ENCODE measurements around the gene NFATC2.
"Not testable (repeated sequence)": the region's sequence is repeated elsewhere in the genome, so short reads cannot be mapped to it uniquely, and the experiment has no call there.

The NFATC2 gene

DNA sequence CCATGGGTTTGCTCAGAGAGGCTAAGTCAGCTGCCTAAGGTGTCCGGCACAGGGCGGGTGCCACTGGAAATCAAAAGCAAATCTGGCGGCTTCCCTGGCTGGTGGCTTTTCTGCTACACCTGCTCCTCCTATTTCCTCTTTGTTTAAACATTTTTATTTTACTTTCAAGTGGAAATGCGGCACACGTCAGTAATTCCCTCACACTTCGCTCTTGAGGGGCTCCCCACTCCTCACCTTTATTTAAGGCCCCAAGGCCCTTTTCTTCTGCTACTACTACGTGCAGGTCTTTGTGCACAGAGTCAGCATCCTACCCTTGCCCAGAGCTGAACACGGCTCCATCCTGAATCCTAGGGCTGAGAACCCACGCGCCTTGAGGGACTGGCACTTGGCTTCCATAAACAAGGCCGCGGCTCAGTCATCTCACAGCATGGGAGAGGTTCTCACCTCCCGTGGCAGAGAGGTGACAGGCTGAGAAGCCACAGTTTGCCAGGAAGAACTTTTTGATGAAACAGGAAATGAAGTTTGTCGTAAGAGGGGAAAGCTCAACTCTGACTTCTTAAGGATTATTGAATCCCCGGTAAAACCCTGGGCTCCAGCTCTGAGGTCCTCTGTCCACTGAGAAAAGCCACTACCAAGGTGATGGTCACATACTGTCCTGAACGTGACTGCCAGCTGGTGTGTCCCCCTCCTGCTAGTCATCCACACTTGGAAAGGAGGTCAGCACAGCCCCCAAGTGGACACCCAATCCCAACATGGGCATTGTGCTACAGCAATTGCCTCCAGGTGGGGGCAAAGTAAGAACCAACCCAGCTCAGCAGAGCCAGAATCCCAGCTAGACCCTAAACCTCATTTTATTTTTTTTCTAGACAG, 48.0 kb downstream of the NFATC2 start:
- no peak for DNase-seq

GRCh38 chr20:51493346-51493791, 49.1 kb downstream of the NFATC2 start:
- DNase-seq = no peak

DNA sequence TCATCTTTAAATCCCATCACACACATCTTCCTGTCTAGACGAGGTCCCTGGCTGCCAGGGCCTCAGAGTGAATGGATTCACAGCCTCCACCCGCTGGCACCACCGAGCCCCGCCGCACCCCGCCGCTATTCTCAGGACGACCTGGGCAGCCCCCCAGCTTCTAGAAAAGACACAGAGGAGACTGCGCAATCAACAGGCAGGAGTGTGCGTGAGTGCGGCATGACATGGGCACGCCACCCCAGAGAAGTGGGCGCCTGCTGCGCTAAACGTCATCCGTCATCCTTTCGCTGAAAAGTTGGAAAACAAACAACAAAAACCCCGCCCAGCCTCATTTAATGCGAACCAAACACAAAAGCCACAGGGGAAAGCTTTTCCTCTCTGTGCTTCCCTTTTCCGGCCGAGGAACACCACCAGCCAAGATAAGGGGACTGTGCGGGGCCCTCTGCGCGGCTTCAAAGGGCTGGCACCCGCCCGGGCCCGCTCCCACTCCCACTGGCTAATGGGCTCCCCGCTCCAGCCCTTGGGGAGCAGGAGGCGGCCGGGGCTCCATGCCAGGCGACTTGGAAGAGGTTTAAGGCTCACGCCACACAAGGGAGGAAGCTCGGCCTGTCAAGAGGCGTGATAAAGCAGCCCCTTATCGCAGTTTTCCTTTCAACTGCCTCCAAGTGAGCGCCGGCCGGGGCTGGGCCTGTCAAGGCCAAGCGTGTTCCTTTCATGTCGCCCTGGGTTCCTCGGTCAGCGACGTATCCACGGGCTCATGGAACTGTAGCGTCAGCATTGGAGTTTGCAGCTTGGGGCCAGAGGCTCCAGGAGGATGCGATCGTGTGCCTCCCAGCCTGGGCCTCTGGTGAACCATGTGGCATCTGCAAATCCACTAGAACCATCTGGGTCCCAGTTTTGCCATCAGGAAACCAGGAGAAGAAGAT, 50.1 kb downstream of the NFATC2 start:
- no peak for DNase-seq

GRCh38 chr20:51491393-51491792, 51.1 kb downstream of the NFATC2 start:
- DNase-seq = no peak

DNA sequence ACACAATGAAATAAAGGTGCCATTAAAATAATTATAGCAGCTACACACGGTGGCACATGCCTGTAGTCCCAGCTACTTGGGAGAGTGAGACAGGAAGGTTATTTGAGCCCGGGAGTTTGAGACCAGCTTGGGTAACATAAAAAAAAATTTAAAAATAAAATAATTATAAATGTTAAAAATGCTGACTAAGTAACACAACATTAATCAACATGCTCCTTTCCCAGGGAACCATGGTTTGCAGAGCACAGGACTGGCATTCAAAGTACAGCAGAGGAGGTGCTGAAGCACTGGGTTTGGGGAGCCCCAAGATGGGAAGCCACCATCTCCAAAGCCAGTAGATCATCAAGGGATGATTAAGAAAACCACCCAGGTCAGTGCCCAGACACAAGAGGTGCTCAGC, 51.9 kb downstream of the NFATC2 start:
- DNase-seq = no peak

DNA sequence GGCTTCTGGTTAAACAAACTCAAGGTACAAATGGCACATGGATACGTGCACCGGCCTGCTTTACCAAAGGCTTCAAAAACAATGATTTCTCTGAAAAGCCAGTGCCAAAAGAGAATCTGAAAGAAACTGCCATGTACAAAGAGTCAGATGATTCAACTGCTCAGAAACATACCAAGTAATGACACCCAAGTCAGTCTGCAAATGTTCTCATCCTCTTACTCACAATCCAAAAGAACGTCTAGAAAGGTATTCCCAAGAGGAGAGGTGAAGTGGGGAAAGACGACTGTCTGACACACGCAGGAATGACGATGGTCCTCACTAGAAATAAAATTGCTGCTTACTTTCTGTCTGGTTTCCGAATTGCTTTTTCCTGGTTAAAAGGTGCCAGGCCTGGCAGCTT, 52.9 kb downstream of the NFATC2 start:
- no peak for DNase-seq

DNA sequence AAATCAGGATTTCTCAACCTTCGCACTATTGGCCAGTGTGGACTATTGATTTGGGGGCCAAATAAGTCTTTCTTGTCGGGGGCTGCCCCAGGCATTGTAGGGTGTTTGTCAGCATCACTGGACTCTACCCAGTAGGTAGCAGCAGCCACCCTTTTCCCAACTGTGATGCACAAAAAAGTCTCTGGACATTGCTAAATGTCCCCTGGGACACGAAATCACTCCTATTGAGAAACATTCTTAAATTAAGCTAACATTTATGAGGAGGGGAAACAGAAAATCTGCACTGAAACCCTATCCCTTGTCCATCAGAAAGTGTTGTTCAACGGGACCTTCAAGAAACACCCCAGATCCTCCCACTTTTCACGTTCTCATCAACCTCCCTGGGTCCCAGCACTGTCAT, 54.2 kb downstream of the NFATC2 start:
- DNase-seq = no peak

DNA sequence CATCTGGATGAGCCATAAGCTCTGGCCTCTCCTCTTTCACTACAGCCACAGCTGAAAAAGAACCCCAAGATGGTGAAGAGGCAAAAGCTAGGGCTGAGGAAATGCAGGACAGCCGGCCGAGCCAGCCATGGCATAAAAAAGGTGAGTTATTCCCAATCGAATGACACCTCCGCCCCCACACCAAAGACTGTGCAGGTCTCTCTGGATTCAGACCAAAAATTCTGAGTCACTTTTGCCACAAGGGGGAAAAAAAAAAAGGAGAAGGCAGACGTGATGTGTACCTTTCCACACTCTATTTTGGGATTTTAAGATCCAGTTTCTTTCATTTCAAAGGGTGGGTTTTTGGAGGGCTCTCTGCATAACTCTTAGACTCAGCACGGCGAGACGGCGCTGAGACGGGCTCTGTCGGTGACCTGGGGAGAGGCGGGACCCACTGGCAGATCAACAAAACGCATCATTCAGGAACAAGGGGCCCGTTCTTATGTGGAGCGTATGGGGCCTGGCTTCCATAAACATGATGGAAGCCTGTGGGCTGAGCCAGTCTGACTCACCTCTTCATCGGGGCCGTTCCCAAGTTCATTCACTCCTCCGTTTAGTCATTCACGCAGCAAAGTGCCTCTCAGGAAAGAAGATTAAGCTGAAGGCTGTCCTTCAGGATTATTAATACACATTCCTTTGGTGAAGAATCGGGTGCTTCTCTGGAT, 54.8 kb downstream of the NFATC2 start:
- no peak for DNase-seq

DNA sequence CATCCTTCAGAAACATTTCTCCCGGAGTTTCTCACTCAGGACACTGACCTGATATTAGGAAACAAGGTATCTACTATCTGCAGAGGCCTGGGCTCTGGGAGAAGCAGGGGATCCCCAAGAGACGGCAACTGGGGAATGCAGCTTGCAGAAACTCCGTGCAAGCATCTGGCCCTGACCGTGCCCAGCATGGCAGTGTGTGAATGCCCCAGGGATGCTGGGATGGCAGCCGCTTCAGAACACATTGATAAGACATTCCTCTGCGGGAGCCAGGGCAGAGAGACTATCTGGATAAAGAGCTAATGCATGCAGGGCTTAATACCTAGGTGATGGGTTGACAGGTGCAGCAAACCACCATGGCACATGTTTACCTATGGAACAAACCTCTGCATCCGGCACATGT, 55.4 kb downstream of the NFATC2 start:
- peak; percentile 16 for DNase-seq

GRCh38 chr20:51486197-51487005, 56.1 kb downstream of the NFATC2 start:
- no peak for DNase-seq

DNA sequence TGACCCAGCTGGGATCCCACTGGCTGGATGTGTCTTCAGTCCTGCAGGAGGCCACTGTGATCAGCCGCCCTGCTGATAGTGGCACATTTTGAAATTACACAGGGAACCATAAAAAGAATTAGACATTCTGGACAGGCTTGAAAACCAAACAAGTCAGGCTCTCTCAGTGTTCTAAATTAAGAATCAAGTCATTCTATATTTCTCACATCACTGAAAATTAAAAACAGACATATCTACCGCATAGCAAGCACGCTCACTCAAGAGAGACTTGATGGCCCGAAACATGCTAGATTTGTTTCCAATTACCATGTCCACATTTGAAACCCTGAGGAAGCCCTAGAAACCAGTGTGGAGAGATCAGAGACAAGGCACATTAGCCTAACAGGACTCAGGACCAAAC, 57.7 kb downstream of the NFATC2 start:
- no peak for DNase-seq

DNA sequence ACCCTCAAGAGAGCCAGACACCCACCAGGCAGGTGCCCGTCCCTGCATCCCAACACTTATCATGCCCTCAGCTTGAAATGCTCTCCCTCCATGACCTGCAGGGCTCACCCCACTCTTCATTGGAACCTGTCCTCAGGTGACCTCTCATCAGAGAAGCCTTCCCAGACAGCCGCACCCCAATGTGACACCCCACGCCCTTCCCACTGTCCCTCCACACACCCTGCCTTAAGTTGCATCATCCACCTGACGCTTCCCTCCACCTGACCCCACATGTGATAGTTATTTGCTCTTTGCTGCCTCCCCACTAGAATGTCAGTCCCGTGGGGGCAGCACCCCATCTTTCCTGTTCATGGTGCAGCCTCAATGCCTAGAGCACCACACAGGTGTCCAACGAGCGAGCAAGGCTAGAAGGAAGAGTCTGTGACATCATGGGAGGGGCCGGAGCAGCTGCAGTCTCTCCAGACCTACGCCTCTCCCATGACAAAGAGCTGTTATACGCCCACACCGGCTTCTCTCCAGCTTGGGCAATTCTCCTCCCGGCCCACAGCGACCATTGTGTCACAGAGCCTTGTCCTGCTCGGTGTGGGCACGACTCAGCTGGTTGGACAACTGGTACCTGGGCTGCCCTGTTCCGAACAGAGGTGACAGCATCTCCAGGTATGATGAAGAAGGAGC, 58.2 kb downstream of the NFATC2 start:
- DNase-seq = no peak

- DNase-seq = no peak
Measured at GRCh38 chr20:51482836-51483473, 59.6 kb downstream of the NFATC2 start.

- no peak for DNase-seq
Measured at GRCh38 chr20:51481341-51481914, 61.1 kb downstream of the NFATC2 start.

DNA sequence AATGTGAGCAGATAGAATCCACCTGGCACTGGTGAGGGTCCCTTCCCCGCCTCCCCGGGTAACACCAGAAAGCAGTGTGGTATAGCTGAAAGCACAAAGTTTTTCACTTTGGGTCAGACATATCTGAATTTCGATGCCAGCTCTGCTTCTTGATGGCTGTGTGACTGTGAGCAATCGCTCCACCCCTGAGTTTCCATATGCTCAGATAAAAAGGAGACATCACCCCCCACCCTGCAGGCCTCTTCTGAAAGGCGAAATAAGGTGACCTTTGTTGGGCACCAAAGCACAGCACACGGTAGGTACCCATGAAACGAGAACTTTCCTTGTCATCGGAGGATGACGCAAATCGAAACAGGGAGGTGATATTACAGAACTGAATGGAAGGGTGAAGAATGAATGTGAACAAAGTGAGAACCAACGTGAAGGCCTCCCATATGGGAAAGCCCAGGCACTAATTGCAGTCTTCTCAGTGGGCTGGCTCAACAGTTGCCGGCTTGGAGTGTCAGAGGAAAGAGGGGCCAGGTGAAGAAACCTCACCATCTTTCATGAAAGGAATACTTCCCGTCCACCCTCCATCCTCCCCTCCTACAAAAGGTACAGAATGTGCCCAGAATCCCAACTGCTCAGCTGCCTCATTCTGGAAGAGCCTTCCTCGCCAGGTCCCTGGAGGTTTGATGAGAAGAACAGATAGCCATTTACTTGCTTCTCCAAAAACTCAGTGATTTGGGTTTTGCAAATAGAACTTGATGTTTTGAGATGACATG, 61.8 kb downstream of the NFATC2 start:
- no peak for DNase-seq

DNA sequence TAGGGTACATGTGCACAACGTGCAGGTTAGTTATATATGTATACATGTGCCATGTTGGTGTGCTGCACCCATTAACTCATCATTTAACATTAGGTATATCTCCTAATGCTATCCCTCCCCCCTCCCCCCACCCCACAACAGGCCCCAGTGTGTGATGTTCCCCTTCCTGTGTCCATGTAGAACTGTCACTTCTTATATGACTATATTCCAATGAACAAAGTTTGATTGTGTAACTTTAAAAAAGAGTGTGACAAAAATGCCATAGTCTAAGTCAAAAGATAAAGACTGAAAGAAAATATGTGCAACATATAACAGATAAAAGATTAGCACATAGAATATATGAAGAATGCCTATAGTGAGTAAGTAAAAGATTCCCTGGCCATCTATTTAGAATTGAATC, 66.4 kb downstream of the NFATC2 start:
- DNase-seq = not testable (repeated sequence)

DNA sequence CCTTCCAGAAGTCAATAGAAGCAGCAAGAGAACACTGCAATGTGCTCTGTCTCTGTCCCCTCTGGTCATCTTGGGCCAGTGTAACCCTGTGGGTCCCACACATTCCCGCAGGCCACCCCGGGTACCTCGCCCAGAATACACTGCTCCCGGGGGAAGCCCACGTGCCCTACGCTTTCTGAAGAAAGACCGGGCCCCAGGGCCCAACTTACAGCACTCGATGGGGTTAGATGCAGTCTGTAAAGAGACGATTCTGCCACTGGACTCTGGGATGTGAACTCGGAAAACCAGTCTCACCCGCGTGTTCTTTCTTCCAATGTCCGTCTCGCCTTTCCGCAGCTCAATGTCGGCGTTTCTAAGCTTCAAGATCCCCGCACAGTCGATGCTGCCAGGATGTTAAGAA, 68.7 kb downstream of the NFATC2 start:
- DNase-seq = no peak

DNA sequence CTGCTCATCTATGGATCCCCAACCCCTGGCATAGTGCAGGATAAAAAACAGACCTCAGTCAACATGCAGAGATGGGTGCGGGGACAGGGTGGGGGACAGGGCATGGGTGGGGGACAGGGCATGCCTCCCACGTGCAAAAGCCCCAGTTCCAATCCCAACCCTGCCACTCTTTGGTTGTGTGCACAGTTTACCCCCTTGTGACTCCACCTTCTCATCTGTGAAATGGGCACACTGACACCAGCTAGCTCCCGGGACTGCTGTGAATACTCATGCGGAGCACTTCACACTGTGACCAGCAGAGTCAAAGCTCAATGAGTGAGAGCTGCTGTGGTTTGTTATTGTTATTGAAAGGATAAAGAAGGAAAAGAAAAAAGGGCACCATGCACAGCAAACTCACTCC, 69.3 kb downstream of the NFATC2 start:
- no peak for DNase-seq

- no peak for DNase-seq
Measured at GRCh38 chr20:51470907-51471411, 71.6 kb downstream of the NFATC2 start.

- no peak for DNase-seq
Measured at GRCh38 chr20:51470499-51470820, 72.1 kb downstream of the NFATC2 start.
